ENCODE measurements around the gene SLC35A2. TPM values are rescaled to one million over a fixed set of nuclear protein-coding genes. Genes with fewer than 3 reads are reported as not detected.

The SLC35A2 gene
- total and polyA plus RNA-seq, 2 of the 4 experiments (the other 2 are of a cell fraction) = 10.8 to 48.3 TPM

GRCh38 chrX:48914593-48915493 is 3.4 kb upstream of the SLC35A2 start:
- intact Hi-C loops (cut with micrococcal nuclease) = loop anchor here (5.0 kb wide), 1 partner anchor 127 kb away; the partner anchor contains the start of gene TFE3

More at GRCh38 chrX:48914593-48915493, 3.4 kb upstream of the SLC35A2 start:
- H3K36me3 ChIP-seq (ENCODE audit: control insufficient read depth, insufficient read depth, low read length) = no peaks in the 10 kb centered on the region
- dilution Hi-C loops (cut with HindIII; ENCODE audit: low sequenced_read_pairs, unreplicated experiment) = no loop called here
- no peak overlapping the region for H3K9ac ChIP-seq (ENCODE audit: low read depth, low read length)
- H3K23ac ChIP-seq (ENCODE audit: low read depth, low read length) = no peak overlapping the region
- H3K9me1 ChIP-seq (ENCODE audit: insufficient read depth, low read length) = 0 out of 2 replicates have a peak, but pooled peaks cover 5% of the 10 kb centered on the region
- no peaks in the 10 kb centered on the region for H3K9me3 ChIP-seq (ENCODE audit: control insufficient read depth, insufficient read depth, low read length)
- in situ Hi-C loops (cut with MboI; ENCODE audit: low sequenced_read_pairs) = no loop called here
- peaks cover 5% of the 10 kb centered on the region for H3K4me1 ChIP-seq (ENCODE audit: control insufficient read depth, insufficient read depth, low read length)
- H2BK15ac ChIP-seq (ENCODE audit: low read depth, low read length) = no peak overlapping the region
- no peak overlapping the region for H3K56ac ChIP-seq (ENCODE audit: extremely low read depth, insufficient read depth, low read length)
- no peak overlapping the region for H2AK5ac ChIP-seq (ENCODE audit: low read depth, low read length)
- H2BK20ac ChIP-seq (ENCODE audit: low read depth, low read length) = no peak overlapping the region
- H4K8ac ChIP-seq (ENCODE audit: low read depth in 2 of 2, low read length in 2 of 2) = no peak overlapping the region
- no peak for TF ChIP-seq CEBPB (IDR thresholded peaks at IDR 0.05; ENCODE audit: low read depth, low read length)
- ATAC-seq (ENCODE audit: low read depth) (no peak), DNase-seq (no peak)
- no peak overlapping the region for H3K27ac ChIP-seq (ENCODE audit: insufficient read depth, low read length)
- no peak overlapping the region for H3K4ac ChIP-seq (ENCODE audit: low read depth, low read length)
- H3K18ac ChIP-seq (ENCODE audit: low read depth, low read length) = no peak overlapping the region
- no peak overlapping the region for H3K14ac ChIP-seq (replicated peaks; ENCODE audit: low read depth, low read length)
- no peak overlapping the region for H2BK120ac ChIP-seq (ENCODE audit: low read depth, low read length)
- H3K27me3 ChIP-seq (ENCODE audit: control insufficient read depth, insufficient read depth, low read length) = no peaks in the 10 kb centered on the region
- H2AFZ ChIP-seq (replicated peaks; ENCODE audit: low read length, poor library complexity) = no peak overlapping the region
- WGBS, 2 experiments (ENCODE audit: extremely low coverage in 2 of 2, insufficient read length in 1 of 2) = 97% methylated on average over 3 of the region's 13 CpGs; no CpG with 5 or more reads in 1 of the 2 experiments
- BruUV-seq (replicated peaks) = no TSS peak
- no peak overlapping the region for H3K4me3 ChIP-seq (ENCODE audit: insufficient read depth, low read depth, low read length)
- POLR2A ChIA-PET (ENCODE audit: unreplicated experiment) = no interaction called here
- no peak overlapping the region for H4K91ac ChIP-seq (ENCODE audit: insufficient read depth, low read depth, low read length)
- CTCF ChIA-PET = interaction anchor here (0.6 kb wide), 1 partner anchor 1220 kb away, joined by 6 read pairs; no protein-coding TSS in a partner anchor
- no peak overlapping the region for H2AK9ac ChIP-seq (replicated peaks; ENCODE audit: low read depth, low read length, poor library complexity)
- H4K5ac ChIP-seq (ENCODE audit: low read depth, low read length) = no peak overlapping the region
- peaks cover 17 to 35% of the 10 kb centered on the region in 2 experiments for H3K79me1 ChIP-seq (ENCODE audit: low read depth in 1 of 2, low read length in 2 of 2)
- H4K20me1 ChIP-seq (ENCODE audit: insufficient read depth, low read length) = 0 out of 2 replicates have a peak, but pooled peaks cover 7% of the 10 kb centered on the region
- H3K4me2 ChIP-seq (ENCODE audit: low read depth, low read length) = no peak overlapping the region
- H2BK5ac ChIP-seq (ENCODE audit: low read depth, low read length, poor library complexity, severe bottlenecking) = no peak overlapping the region

Measured in IMR-90 (cell line).